K562 (cell line): ENCODE data around the gene HAPSTR1. TPM values are rescaled to one million over a fixed set of nuclear protein-coding genes. Genes with fewer than 3 reads are reported as not detected.

Experiments
- ARHGAP35 ChIP-seq: fragments of 450-650 bp; IDR thresholded peaks from 2 replicates; pipeline ENCODE4 v1.6.1; 2018; ENCODE audit not compliant: partially characterized antibody
- BMI1 ChIP-seq: fragments of 150-350 bp; IDR thresholded peaks from 2 replicates; pipeline ENCODE4 v1.6.1; 2014; ENCODE audit warnings: low read length
- CBFA2T3 ChIP-seq: fragments of 450-650 bp; IDR thresholded peaks from 2 replicates; pipeline ENCODE4 v1.6.1; 2017
- CBFB ChIP-seq: sonication (generic); formaldehyde crosslinking; IDR thresholded peaks from 2 replicates; pipeline ENCODE4 v1.4.0; 2020; ENCODE audit warnings: mild to moderate bottlenecking, missing genetic modification reagents
- DPF2 ChIP-seq: fragments of 450-650 bp; IDR thresholded peaks from 2 replicates; pipeline ENCODE4 v1.6.1; 2016
- ESRRA ChIP-seq: fragments of 450-650 bp; IDR thresholded peaks from 2 replicates; pipeline ENCODE4 v1.6.1; 2014; ENCODE audit warnings: low read depth, mild to moderate bottlenecking, moderate library complexity, borderline replicate concordance
- ETS1 ChIP-seq: conservative IDR thresholded peaks from 2 replicates; pipeline ENCODE4 v1.6.1; 2011; ENCODE audit warnings: low read depth, mild to moderate bottlenecking, low read length; ENCODE audit not compliant: control insufficient read depth
- ETV5 ChIP-seq: sonication (generic); formaldehyde crosslinking; IDR thresholded peaks from 2 replicates; pipeline ENCODE4 v1.4.0; 2020; ENCODE audit warnings: low read depth, mild to moderate bottlenecking, missing genetic modification reagents
- HMG20B ChIP-seq: fragments of 250-450 bp; sonication (Bioruptor Pico); IDR thresholded peaks from 2 replicates; pipeline ENCODE4 v1.5.0; 2021; ENCODE audit warnings: mild to moderate bottlenecking
- HNRNPLL ChIP-seq: fragments of 200-400 bp; formaldehyde crosslinking; IDR thresholded peaks from 2 replicates; pipeline ENCODE4 v1.6.1; 2017; ENCODE audit warnings: low read length, low read depth, mild to moderate bottlenecking; ENCODE audit not compliant: poor library complexity, severe bottlenecking
- KDM1A ChIP-seq, 2 experiments: fragments of 450-650 bp; IDR thresholded peaks; 2 replicates each; pipeline ENCODE4 v1.6.1; 2016; ENCODE audit warnings: mild to moderate bottlenecking in 2 of 2
- KLF16 ChIP-seq: IDR thresholded peaks from 2 replicates; pipeline ENCODE4 v1.6.1; 2016; ENCODE audit warnings: antibody characterized with exemption
- NCOA1 ChIP-seq: fragments of 450-650 bp; IDR thresholded peaks from 2 replicates; pipeline ENCODE4 v1.6.1; 2016; ENCODE audit warnings: low read depth
- NCOR1 ChIP-seq: fragments of 450-650 bp; IDR thresholded peaks from 2 replicates; pipeline ENCODE4 v1.6.1; 2016; ENCODE audit warnings: mild to moderate bottlenecking, moderate library complexity
- NFE2L1 ChIP-seq: fragments of 450-650 bp; IDR thresholded peaks from 2 replicates; pipeline ENCODE4 v1.6.1; 2016; ENCODE audit warnings: missing genetic modification characterization, low read depth, mild to moderate bottlenecking, missing compliant biosample characterization, moderate library complexity, borderline replicate concordance
- NFIC ChIP-seq: fragments of 450-650 bp; IDR thresholded peaks from 2 replicates; pipeline ENCODE4 v1.6.1; 2017; ENCODE audit warnings: mild to moderate bottlenecking, inconsistent platforms
- NR2C2 ChIP-seq, 2 experiments: fragments of 200-800 bp in 1 of 2; sonication (Bioruptor generic) in 1 of 2; sonication (generic) in 1 of 2; formaldehyde crosslinking in 1 of 2; IDR thresholded peaks; 2 replicates each; pipeline versions ENCODE4 v1.6.1 to v1.8.0; 2016 to 2022; ENCODE audit warnings: mild to moderate bottlenecking in 1 of 2, missing compliant biosample characterization in 1 of 2, missing genetic modification characterization in 1 of 2, missing genetic modification reagents in 1 of 2
- PML ChIP-seq: IDR thresholded peaks from 2 replicates; pipeline ENCODE4 v1.6.1; 2012; ENCODE audit warnings: low read length, inconsistent platforms
- RFX5 ChIP-seq: IDR thresholded peaks from 2 replicates; pipeline ENCODE4 v1.6.1; 2011; ENCODE audit warnings: low read depth, mild to moderate bottlenecking, improper control_type of control experiment, low read length
- SMAD4 ChIP-seq: fragments of 250-450 bp; sonication (Bioruptor Pico); conservative IDR thresholded peaks from 2 replicates; pipeline ENCODE4 v1.8.0; 2021; ENCODE audit warnings: inconsistent platforms, mild to moderate bottlenecking, moderate library complexity
- TEAD4 ChIP-seq, 2 experiments: sonication (generic) in 1 of 2; formaldehyde crosslinking in 1 of 2; IDR thresholded peaks; 2 replicates each; pipeline versions ENCODE4 v1.6.1 to v1.8.0; 2012 to 2022; ENCODE audit warnings: borderline replicate concordance in 1 of 2, inconsistent platforms in 1 of 2, low read length in 1 of 2, mild to moderate bottlenecking in 1 of 2, missing genetic modification reagents in 1 of 2
- TRIM24 ChIP-seq, 2 experiments: fragments of 450-650 bp; IDR thresholded peaks; 2 replicates each; pipeline ENCODE4 v1.6.1; 2016
- ZMIZ1 ChIP-seq, 2 experiments: fragments of 150-350 bp in 1 of 2; IDR thresholded peaks; 2 replicates each; pipeline ENCODE4 v1.6.1; 2012 to 2016; ENCODE audit warnings: low read depth in 2 of 2, low read length in 2 of 2, mild to moderate bottlenecking in 1 of 2, moderate library complexity in 1 of 2
- ZNF589 ChIP-seq: fragments of 200-800 bp; sonication (Bioruptor generic); IDR thresholded peaks from 2 replicates; pipeline ENCODE4 v1.6.1; 2016; ENCODE audit warnings: low read depth, missing genetic modification characterization, missing compliant biosample characterization
- ZNF644 ChIP-seq: fragments of 200-800 bp; sonication (Bioruptor generic); IDR thresholded peaks from 2 replicates; pipeline ENCODE4 v1.6.1; 2016; ENCODE audit warnings: low read depth, missing genetic modification characterization, missing compliant biosample characterization
- polyA plus RNA-seq, 8 experiments: library from polyadenylated mRNA; depleted of rRNA in 4 of 8; stranded (reverse) in 5 of 8; unstranded in 3 of 8; fragments of >200 nt; fragmentation: Nextera tagmentation in 2 of 8; fragmentation: Illumina TruSeq in 1 of 8; extraction: Ambion mirVana in 2 of 8; extraction: Trizol in 1 of 8; gene quantifications; 2 replicates each; pipeline versions ENCODE4 v1.2.1 to v1.2.3, GENCODE V29; 2011 to 2014; ENCODE audit warnings: inconsistent platforms in 1 of 8, missing spikeins in 1 of 8
- total RNA-seq, 7 experiments: library from RNA; depleted of rRNA in 6 of 7; stranded (reverse); fragments of >200 nt in 6 of 7; fragmentation: Illumina TruSeq in 2 of 7; extraction: Trizol in 2 of 7; gene quantifications; 2 replicates each; pipeline versions ENCODE4 v1.2.1 to v1.2.3, GENCODE V29; 2011 to 2021; ENCODE audit warnings: low replicate concordance in 1 of 7
- TF ChIP-seq, protein P1 (sequence below): fragments of 450-650 bp; IDR thresholded peaks from 2 replicates; pipeline ENCODE4 v1.6.1; 2016; ENCODE audit warnings: low read depth, mild to moderate bottlenecking, moderate library complexity

Gene HAPSTR1
- total and polyA plus RNA-seq, 9 of the 15 experiments (the other 6 are each of a cell fraction or from before 2014, with no cell fraction given): 10.8 to 67.9 (median 36.5) TPM

GRCh38 chr16:9135797-9136196 is 44.4 kb downstream of the HAPSTR1 start (continued):
- TF ChIP-seq ZMIZ1 (IDR thresholded peaks at IDR 0.05; ENCODE audit: low read depth in 2 of 2, low read length in 2 of 2) (peak in 1 of 2 experiments; percentile 48; a peak in 1 of 4 replicates), TEAD4 (IDR thresholded peaks at IDR 0.05; ENCODE audit: low read length) (peak; percentile 88), TEAD4 (CRISPR knock-in tag; IDR thresholded peaks at IDR 0.05; ENCODE audit: borderline replicate concordance) (no peak), NR2C2 (CRISPR knock-in tag; IDR thresholded peaks at IDR 0.05) (no peak), NR2C2 (tag; IDR thresholded peaks at IDR 0.05) (0 out of 2 replicates have a peak, but pooled peaks have one; percentile 27), NFIC (peak; percentile 56), CBFA2T3 (peak; percentile 94), HNRNPLL (no peak), ARHGAP35 (no peak), KDM1A (IDR thresholded peaks at IDR 0.05) (peak; percentile 95), DPF2 (peak; percentile 48), NFE2L1 (tag) (no peak), SMAD4 (peak; percentile 67; the same call in 1 of the 2 replicates), RFX5 (no peak), NCOR1 (peak; percentile 73), ETV5 (CRISPR knock-in tag) (peak; percentile 73), KLF16 (peak; percentile 75; the same call in 1 of the 2 replicates), ZNF589 (peak; percentile 37; the same call in 1 of the 2 replicates), CBFB (peak; percentile 81; the same call in 1 of the 2 replicates), TRIM24 (IDR thresholded peaks at IDR 0.05) (peak; percentile 59 to 64; a peak in 2 of 4 replicates), PML (0 out of 2 replicates have a peak, but pooled peaks have one; percentile 45), ESRRA (peak; percentile 14; the same call in 1 of the 2 replicates), ZNF644 (tag) (no peak), BMI1 (no peak), HMG20B (CRISPR knock-in tag) (no peak), ETS1 (0 out of 2 replicates have a peak, but pooled peaks have one; percentile 31), NCOA1 (peak; percentile 60; the same call in 1 of the 2 replicates)
- TF ChIP-seq, protein P1, sequence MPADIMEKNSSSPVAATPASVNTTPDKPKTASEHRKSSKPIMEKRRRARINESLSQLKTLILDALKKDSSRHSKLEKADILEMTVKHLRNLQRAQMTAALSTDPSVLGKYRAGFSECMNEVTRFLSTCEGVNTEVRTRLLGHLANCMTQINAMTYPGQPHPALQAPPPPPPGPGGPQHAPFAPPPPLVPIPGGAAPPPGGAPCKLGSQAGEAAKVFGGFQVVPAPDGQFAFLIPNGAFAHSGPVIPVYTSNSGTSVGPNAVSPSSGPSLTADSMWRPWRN: peak; percentile 40; the same call in 1 of the 2 replicates
